ENCODE results near the gene STK39.

- TF ChIP-seq EZH2 (IDR thresholded peaks at IDR 0.05; ENCODE audit: borderline replicate concordance, low read depth, low read length, poor library complexity, severe bottlenecking), result no peak
- TF ChIP-seq CTCF (conservative IDR thresholded peaks at IDR 0.05; ENCODE audit: low read depth, low read length), result no peak
Observed at GRCh38 chr2:168015274-168015953, 232.0 kb downstream of the STK39 start.

Measured in A673 (cell line).